ENCODE data around the gene MPZL2.

DNA sequence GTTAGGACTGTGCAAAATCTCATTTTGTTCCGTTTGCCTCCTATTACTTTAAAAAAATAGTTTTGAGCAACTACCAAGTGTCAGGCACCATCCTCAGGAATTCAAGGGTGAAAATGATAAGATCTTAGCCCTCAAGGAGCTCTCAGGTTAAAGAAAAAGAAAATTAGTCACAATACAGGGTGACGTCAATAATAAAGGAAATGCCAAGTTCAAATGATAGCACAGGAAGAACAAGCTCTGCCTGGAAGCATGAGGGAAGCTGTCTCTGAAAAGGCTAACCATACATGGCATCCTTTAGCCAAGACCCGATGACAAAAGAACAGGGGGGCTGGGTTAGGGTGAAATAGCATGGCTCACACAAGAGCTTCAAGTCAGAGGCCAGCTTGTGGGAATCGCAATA, 11.1 kb upstream of the MPZL2 start:
- TF ChIP-seq, protein P1, sequence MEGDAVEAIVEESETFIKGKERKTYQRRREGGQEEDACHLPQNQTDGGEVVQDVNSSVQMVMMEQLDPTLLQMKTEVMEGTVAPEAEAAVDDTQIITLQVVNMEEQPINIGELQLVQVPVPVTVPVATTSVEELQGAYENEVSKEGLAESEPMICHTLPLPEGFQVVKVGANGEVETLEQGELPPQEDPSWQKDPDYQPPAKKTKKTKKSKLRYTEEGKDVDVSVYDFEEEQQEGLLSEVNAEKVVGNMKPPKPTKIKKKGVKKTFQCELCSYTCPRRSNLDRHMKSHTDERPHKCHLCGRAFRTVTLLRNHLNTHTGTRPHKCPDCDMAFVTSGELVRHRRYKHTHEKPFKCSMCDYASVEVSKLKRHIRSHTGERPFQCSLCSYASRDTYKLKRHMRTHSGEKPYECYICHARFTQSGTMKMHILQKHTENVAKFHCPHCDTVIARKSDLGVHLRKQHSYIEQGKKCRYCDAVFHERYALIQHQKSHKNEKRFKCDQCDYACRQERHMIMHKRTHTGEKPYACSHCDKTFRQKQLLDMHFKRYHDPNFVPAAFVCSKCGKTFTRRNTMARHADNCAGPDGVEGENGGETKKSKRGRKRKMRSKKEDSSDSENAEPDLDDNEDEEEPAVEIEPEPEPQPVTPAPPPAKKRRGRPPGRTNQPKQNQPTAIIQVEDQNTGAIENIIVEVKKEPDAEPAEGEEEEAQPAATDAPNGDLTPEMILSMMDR (IDR thresholded peaks at IDR 0.05) = no peak
- no peak for TF ChIP-seq POLR2A (IDR thresholded peaks at IDR 0.05)

All from esophagus squamous epithelium (tissue), 4 donors.